Measurements from ENCODE around the gene PDGFB.

GRCh38 chr22:39239561-39240423, 5.0 kb downstream of the PDGFB start:
- TF ChIP-seq, protein P1, sequence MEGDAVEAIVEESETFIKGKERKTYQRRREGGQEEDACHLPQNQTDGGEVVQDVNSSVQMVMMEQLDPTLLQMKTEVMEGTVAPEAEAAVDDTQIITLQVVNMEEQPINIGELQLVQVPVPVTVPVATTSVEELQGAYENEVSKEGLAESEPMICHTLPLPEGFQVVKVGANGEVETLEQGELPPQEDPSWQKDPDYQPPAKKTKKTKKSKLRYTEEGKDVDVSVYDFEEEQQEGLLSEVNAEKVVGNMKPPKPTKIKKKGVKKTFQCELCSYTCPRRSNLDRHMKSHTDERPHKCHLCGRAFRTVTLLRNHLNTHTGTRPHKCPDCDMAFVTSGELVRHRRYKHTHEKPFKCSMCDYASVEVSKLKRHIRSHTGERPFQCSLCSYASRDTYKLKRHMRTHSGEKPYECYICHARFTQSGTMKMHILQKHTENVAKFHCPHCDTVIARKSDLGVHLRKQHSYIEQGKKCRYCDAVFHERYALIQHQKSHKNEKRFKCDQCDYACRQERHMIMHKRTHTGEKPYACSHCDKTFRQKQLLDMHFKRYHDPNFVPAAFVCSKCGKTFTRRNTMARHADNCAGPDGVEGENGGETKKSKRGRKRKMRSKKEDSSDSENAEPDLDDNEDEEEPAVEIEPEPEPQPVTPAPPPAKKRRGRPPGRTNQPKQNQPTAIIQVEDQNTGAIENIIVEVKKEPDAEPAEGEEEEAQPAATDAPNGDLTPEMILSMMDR (IDR thresholded peaks at IDR 0.05 in 8 of 11, conservative IDR thresholded peaks at IDR 0.05 in 3 of 11), result no peak
- peak in 2 of 3 donors; percentile 5 to 18 for TF ChIP-seq POLR2AphosphoS5 (IDR thresholded peaks at IDR 0.05)
- TF ChIP-seq POLR2A (IDR thresholded peaks at IDR 0.05), result no peak
